ENCODE results near the gene TMC6. TPM values are rescaled to one million over a fixed set of nuclear protein-coding genes. Genes with fewer than 3 reads are reported as not detected.

Gene TMC6
- total and polyA plus RNA-seq, 2 of the 13 experiments (the other 11 are each of a cell fraction or from before 2014, with no cell fraction given) = 48.4 to 99.1 TPM

GRCh38 chr17:78075545-78075944 lies 53.0 kb downstream of the TMC6 start:
- Histone ChIP-seq H3K27ac (ENCODE audit: extremely low read length, insufficient read depth, low read length) (no peak overlapping the region), H3K4me3 (replicated peaks in 1 of 3; ENCODE audit: insufficient read depth in 1 of 3, low read depth in 2 of 3, low read length in 3 of 3) (no peak overlapping the region), H4K20me1 (ENCODE audit: insufficient read depth, low read length) (no peaks in the 10 kb centered on the region), H3K4me1 (ENCODE audit: insufficient read depth, low read length) (no peaks in the 10 kb centered on the region), H3K9me3 (ENCODE audit: low read length) (no peaks in the 10 kb centered on the region), H3K9ac (ENCODE audit: insufficient read depth, low read depth, low read length) (no peak overlapping the region), H3K27me3 (ENCODE audit: control insufficient read depth in 1 of 2, insufficient read depth in 2 of 2, low read length in 2 of 2) (no peaks in the 10 kb centered on the region), H3K79me2 (ENCODE audit: insufficient read depth, low read length) (no peaks in the 10 kb centered on the region), H2AFZ (ENCODE audit: low read length) (no peak overlapping the region), H3K36me3 (replicated peaks in 1 of 2; ENCODE audit: control insufficient read depth in 1 of 2, insufficient read depth in 2 of 2, low read length in 2 of 2) (peaks cover 29 to 77% of the 10 kb centered on the region in 2 experiments), H3K4me2 (ENCODE audit: low read depth, low read length) (no peak overlapping the region)
- FAIRE-seq (no peak), ATAC-seq (no peak), DNase-seq (ENCODE audit: low spot score) (no peak)
- intact Hi-C loops (cut with micrococcal nuclease; ENCODE audit: unreplicated experiment) = no loop called here
- TF ChIP-seq ELF3 (CRISPR knock-in tag; IDR thresholded peaks at IDR 0.05) = no peak
- TF ChIP-seq, protein P1, sequence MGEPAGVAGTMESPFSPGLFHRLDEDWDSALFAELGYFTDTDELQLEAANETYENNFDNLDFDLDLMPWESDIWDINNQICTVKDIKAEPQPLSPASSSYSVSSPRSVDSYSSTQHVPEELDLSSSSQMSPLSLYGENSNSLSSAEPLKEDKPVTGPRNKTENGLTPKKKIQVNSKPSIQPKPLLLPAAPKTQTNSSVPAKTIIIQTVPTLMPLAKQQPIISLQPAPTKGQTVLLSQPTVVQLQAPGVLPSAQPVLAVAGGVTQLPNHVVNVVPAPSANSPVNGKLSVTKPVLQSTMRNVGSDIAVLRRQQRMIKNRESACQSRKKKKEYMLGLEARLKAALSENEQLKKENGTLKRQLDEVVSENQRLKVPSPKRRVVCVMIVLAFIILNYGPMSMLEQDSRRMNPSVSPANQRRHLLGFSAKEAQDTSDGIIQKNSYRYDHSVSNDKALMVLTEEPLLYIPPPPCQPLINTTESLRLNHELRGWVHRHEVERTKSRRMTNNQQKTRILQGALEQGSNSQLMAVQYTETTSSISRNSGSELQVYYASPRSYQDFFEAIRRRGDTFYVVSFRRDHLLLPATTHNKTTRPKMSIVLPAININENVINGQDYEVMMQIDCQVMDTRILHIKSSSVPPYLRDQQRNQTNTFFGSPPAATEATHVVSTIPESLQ (CRISPR knock-in tag; conservative IDR thresholded peaks at IDR 0.05) = no peak
- no peak for TF ChIP-seq ZNF775 (CRISPR knock-in tag; IDR thresholded peaks at IDR 0.05; ENCODE audit: borderline replicate concordance)
- no peak for TF ChIP-seq PHF20 (CRISPR knock-in tag; IDR thresholded peaks at IDR 0.05)
- TF ChIP-seq RARA (CRISPR knock-in tag; IDR thresholded peaks at IDR 0.05) = no peak
- TF ChIP-seq MED13 (CRISPR knock-in tag; IDR thresholded peaks at IDR 0.05) = no peak
- no peak for TF ChIP-seq MBNL3 (CRISPR knock-in tag; conservative IDR thresholded peaks at IDR 0.05)
- TF ChIP-seq NPAS2 (CRISPR knock-in tag; IDR thresholded peaks at IDR 0.05; ENCODE audit: borderline replicate concordance) = no peak
- TF ChIP-seq AGO1 (IDR thresholded peaks at IDR 0.05; ENCODE audit: low read depth, low read length, poor library complexity, severe bottlenecking) = no peak
- no peak for TF ChIP-seq CBX1 (IDR thresholded peaks at IDR 0.05; ENCODE audit: low read depth)
- TF ChIP-seq, protein P2, sequence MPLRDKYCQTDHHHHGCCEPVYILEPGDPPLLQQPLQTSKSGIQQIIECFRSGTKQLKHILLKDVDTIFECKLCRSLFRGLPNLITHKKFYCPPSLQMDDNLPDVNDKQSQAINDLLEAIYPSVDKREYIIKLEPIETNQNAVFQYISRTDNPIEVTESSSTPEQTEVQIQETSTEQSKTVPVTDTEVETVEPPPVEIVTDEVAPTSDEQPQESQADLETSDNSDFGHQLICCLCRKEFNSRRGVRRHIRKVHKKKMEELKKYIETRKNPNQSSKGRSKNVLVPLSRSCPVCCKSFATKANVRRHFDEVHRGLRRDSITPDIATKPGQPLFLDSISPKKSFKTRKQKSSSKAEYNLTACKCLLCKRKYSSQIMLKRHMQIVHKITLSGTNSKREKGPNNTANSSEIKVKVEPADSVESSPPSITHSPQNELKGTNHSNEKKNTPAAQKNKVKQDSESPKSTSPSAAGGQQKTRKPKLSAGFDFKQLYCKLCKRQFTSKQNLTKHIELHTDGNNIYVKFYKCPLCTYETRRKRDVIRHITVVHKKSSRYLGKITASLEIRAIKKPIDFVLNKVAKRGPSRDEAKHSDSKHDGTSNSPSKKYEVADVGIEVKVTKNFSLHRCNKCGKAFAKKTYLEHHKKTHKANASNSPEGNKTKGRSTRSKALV (CRISPR knock-in tag; IDR thresholded peaks at IDR 0.05) = no peak
- no peak for TF ChIP-seq TFDP1 (CRISPR knock-in tag; IDR thresholded peaks at IDR 0.05; ENCODE audit: borderline replicate concordance)
- CTCF ChIA-PET (ENCODE audit: low intra/inter-chr PET ratio, low total read pairs) = no interaction called here
- POLR2A ChIA-PET = no interaction called here
- no TSS peak for BruUV-seq (replicated peaks)
- 94% methylated on average over 5 of the region's 5 CpGs for WGBS (ENCODE audit: low lambda C conversion rate)
- in situ Hi-C loops (cut with HindIII; ENCODE audit: extremely low pct_ligation_motif_present, low pct_unique_long_range_greater_than_20kb) = no loop called here

Data from HepG2 (cell line).